ENCODE results near the gene RNF113B. TPM values are rescaled to one million over a fixed set of nuclear protein-coding genes. Genes with fewer than 3 reads are reported as not detected.

RNF113B gene
- polyA plus RNA-seq, 1 donor = not detected

- no peak for DNase-seq (ENCODE audit: low read depth)
Observed at GRCh38 chr13:98204546-98204945, 27.5 kb upstream of the RNF113B start.

GRCh38 chr13:98203646-98204326 lies 26.7 kb upstream of the RNF113B start:
- DNase-seq (ENCODE audit: low read depth) = no peak

DNA sequence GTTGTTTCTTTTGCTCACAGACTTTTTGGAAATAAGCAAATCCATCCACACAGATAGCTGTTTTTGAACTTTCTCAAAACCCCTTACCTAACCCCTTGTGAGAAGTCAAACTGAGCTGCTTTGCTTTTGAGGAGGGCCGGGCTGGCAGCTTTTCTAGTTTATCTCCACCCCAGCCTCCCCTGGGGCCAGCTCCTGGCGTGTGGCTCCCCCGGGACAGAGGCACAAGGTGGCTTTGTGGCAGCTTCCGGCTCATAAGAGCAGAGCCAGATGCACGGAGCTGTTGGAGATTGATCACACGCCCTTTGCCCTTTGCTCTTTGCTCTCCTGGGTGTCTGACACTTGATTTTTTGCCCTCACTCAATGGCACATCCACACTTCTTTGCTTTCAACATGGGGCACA lies 24.9 kb upstream of the RNF113B start:
- no peak for DNase-seq (ENCODE audit: low read depth)

DNA sequence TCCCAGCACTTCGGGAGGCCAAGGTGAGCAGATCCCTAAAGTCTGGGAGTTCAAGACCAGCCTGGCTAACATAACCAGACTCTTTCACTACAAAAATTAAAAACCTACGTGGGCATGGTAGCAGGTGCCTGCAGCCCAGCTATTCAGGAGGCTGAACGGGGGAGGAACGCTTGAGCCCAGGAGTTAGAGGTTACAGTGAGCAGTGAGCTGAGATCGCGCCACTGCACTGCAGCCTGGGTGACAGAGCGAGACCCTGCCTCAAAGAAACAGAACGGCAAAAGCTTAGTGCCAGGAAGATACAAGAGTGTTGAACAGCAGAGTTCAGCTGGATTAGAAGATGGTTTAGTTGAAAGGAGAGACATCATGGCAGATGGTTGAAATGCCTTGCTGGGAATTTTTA lies 24.1 kb upstream of the RNF113B start:
- no peak for DNase-seq (ENCODE audit: low read depth)

DNA sequence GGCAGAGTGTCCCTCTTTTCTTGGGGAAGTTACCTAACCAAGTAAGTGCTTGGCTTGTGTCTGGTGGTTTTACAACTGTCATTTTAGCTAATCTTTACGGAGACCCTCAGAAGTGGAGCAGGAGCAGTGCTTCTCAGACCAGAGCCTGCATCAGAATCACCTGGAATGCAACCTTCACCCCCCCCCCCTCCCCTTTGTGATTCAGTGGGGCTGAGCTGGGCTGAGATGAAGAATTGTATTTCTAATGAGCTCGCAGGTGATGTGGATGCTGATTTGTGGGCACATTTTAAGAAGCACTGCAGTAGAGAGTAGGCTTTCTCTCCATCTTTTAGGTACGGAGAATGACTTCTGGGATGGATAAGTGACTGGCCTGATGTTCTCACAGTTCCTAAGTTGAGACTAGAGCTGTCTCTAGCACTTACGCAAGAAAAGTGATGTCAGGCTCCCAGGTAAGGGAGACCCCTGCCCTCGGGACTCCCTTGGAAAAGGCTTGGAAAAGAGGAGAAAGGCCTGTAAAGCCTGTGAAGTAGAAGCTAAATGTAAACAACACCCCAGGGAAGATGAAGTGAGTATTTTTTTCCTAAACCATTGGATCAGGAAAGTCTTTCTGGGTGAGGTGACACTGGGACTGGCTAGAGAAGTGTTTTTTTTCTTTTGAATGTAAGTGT lies 23.3 kb upstream of the RNF113B start:
- DNase-seq (ENCODE audit: low read depth) = no peak

GRCh38 chr13:98199480-98199879 lies 22.4 kb upstream of the RNF113B start:
- no peak for DNase-seq (ENCODE audit: low read depth)

GRCh38 chr13:98198683-98199082 lies 21.6 kb upstream of the RNF113B start:
- no peak for DNase-seq (ENCODE audit: low read depth)

GRCh38 chr13:98195054-98195791 lies 18.2 kb upstream of the RNF113B start:
- no peak for DNase-seq (ENCODE audit: low read depth)

DNA sequence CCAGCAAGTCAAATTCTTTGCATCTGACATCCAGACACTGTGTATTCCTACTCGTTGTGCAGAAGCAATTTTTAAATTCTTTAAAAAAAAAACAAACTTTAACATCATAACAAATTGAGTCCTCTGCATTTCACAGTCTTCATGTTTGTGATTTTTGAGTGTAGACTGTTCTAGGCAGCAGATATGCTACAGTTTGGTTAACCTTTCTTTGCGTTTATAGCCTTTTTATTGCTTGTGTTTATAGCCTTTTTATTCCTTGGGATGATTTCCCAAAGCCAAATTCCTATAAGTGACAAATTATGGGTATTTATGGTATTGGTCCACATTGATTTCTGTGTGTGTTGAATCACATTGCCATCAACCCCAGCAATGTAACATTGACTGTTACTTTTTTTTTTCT lies 14.9 kb upstream of the RNF113B start:
- DNase-seq (ENCODE audit: low read depth) = no peak

DNA sequence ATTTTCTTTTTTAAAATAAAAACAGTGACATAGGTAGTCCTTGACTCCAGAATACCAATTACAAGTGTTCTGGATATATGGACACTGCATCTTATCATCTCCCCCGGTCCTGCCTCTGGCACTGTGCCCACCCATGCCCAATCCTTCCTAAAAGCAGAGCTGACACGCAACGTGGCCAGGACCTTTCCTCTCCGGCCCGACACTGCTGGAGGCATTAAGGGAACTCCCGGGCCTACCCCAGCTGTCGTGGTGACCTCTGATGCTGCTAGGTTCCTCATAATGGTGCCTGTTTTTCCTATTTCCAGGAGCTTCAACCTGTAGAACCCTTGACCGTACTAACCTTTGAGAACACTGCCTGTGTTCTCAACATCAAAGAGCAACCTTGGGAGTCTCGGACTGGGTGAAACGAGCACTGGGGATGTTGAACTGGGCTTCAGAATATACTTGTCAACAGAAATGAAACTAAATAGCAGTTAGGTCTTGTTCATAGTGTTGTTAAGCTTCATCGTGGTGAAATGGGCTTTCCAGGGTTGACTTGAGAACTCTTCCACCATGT lies 13.9 kb upstream of the RNF113B start:
- DNase-seq (ENCODE audit: low read depth) = no peak

DNA sequence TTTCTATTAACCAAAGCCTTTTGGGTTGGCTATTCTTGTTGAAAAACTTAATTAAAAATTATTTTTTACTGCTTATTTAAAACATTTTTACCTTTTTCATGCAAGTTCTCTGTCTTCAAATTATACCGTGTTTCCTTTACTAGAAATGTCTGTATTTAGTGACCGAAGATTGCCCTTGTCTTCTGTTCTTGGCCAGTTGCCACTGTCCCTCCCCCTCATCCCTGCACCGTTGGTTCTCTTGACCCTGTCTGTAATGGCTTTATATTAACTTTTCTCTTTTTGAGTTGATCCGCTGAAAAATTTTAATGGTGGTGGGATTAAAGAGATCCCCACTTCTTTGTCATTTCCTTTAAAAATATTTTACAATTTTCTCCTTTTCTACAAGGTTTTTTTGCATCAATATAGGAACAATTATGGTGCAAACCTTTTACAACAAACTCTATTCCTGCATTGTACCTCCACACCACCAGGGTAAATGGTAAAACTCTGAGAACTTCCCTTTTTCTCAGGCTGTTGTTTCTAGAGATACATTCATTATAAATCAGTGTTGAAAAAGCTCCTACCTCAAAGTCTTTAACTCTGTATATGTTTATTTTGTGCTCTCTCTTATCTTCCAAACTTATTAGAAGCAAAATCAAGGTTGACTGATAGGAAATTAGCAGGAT lies 12.9 kb upstream of the RNF113B start:
- DNase-seq (ENCODE audit: low read depth) = no peak

- DNase-seq (ENCODE audit: low read depth) = no peak
Observed at GRCh38 chr13:98188544-98189166, 11.6 kb upstream of the RNF113B start.

- no peak for DNase-seq (ENCODE audit: low read depth)
Observed at GRCh38 chr13:98187965-98188261, 10.8 kb upstream of the RNF113B start.

GRCh38 chr13:98187155-98187964 lies 10.3 kb upstream of the RNF113B start:
- no peak for DNase-seq (ENCODE audit: low read depth)

DNA sequence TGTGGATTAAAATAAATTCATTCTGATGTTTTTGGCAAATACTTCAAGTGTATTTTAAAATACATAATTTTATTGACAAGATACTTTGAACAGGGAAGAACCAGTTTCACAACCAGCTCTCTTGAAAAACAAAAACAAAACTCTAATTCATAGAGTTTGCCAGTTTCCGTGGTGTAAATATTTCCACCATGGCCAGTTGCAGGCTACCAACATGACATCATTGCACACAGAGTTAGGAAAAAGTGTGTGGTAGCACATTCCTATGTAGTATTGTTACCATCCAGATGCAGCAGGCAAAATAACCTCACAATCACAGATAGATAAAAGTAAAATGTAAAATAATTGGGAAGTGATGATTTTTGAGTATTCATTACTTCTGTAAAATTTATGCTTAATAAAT lies 7.7 kb upstream of the RNF113B start:
- no peak for DNase-seq (ENCODE audit: low read depth)

- no peak for DNase-seq (ENCODE audit: low read depth)
Observed at GRCh38 chr13:98182589-98182988, 5.5 kb upstream of the RNF113B start.

GRCh38 chr13:98182153-98182552 lies 5.1 kb upstream of the RNF113B start:
- DNase-seq (ENCODE audit: low read depth) = no peak

GRCh38 chr13:98181111-98181815 lies 4.2 kb upstream of the RNF113B start:
- DNase-seq (ENCODE audit: low read depth) = no peak

GRCh38 chr13:98180092-98180491 lies 3.0 kb upstream of the RNF113B start:
- no peak for DNase-seq (ENCODE audit: low read depth)

DNA sequence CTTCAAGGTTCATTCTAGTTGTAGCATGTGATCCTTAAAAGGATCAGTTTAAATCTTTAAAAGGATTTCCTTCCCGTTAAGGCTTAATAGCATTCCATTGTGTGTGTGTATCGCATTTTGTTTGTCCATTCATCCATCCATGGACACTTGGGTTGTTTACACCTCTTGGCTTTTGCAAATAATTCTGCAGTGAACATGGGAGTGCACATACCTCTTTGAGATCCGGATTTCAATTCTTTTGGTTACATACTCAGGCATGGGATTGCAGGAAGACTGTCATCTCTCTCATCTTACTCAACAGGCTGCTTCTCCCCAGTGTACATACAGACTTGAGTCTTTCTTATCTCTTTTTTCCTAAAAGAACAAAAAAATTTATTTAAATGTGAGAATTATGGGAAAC lies 1.2 kb downstream of the RNF113B start:
- no peak for DNase-seq (ENCODE audit: low read depth)
